SK-N-SH (cell line): Measurements from ENCODE around the gene PMIS2. TPM values are rescaled to one million over a fixed set of nuclear protein-coding genes. Genes with fewer than 3 reads are reported as not detected.

Experiments
- CTCF ChIA-PET: fragments of 300-600, 350-600 bp; formaldehyde crosslinking; extraction: SDS; loops from one replicate; lab custom pipeline; 2021; lab: Yijun Ruan, JAX
- POLR2A ChIA-PET: fragments of 350-600 bp; sonication (Branson Sonifier 250); formaldehyde crosslinking; extraction: SDS; loops from one replicate; lab custom pipeline; 2020; ENCODE audit warnings: antibody characterized with exemption, inconsistent platforms; lab: Yijun Ruan, JAX
- DNase-seq: peaks from one replicate; pipeline ENCODE4 v3.0.0; 2012
- H2AFZ ChIP-seq: fragments of 200-600 bp; sonication (generic); 2 replicates; pipeline ENCODE4 v1.8.1; 2016; ENCODE audit warnings: antibody characterized with exemption, mild to moderate bottlenecking, low read depth
- H3F3A ChIP-seq: fragments of 200-600 bp; sonication (generic); replicated peaks from 2 replicates; pipeline ENCODE3; 2016; ENCODE audit warnings: antibody characterized with exemption, mild to moderate bottlenecking; ENCODE audit not compliant: insufficient read depth
- H3K27ac ChIP-seq, 2 experiments: fragments of 200-500 bp in 1 of 2; fragments of 200-600 bp in 1 of 2; sonication (Bioruptor generic) in 1 of 2; sonication (generic), shearing (Covaris generic) in 1 of 2; 2 replicates each; pipeline versions ENCODE4 v1.5.1 to v1.6.1; 2014 to 2016; ENCODE audit warnings: low read depth in 2 of 2, inconsistent platforms in 1 of 2, low read length in 1 of 2, mild to moderate bottlenecking in 1 of 2, mixed read lengths in 1 of 2
- H3K27me3 ChIP-seq: fragments of 200-600 bp; sonication (generic), shearing (Covaris generic); 2 replicates; pipeline ENCODE4 v1.6.1; 2016; ENCODE audit warnings: mixed run types; ENCODE audit not compliant: insufficient read depth
- H3K36me3 ChIP-seq, 2 experiments: fragments of 200-500 bp in 1 of 2; fragments of 200-600 bp in 1 of 2; sonication (Bioruptor generic) in 1 of 2; sonication (generic) in 1 of 2; replicated peaks in 1 of 2; 2 replicates each; pipeline versions ENCODE3 to v1.5.1; 2014 to 2016; ENCODE audit warnings: low read length in 1 of 2, mild to moderate bottlenecking in 1 of 2; ENCODE audit not compliant: insufficient read depth in 2 of 2, control insufficient read depth in 1 of 2
- H3K4me1 ChIP-seq, 2 experiments: fragments of 200-500 bp in 1 of 2; fragments of 200-600 bp in 1 of 2; sonication (Bioruptor generic) in 1 of 2; sonication (generic), shearing (Covaris generic) in 1 of 2; 2 replicates each; pipeline versions ENCODE4 v1.5.1 to v1.6.1; 2014 to 2016; ENCODE audit warnings: low read depth in 1 of 2, low read length in 1 of 2, mixed run types in 1 of 2; ENCODE audit not compliant: insufficient read depth in 2 of 2, control insufficient read depth in 1 of 2
- H3K4me2 ChIP-seq: fragments of 200-600 bp; sonication (generic), shearing (Covaris generic); 2 replicates; pipeline ENCODE4 v1.6.1; 2017; ENCODE audit warnings: mixed run types
- H3K4me3 ChIP-seq, 2 experiments: fragments of 200-500 bp in 1 of 2; fragments of 200-600 bp in 1 of 2; sonication (Bioruptor generic) in 1 of 2; sonication (generic), shearing (Covaris generic) in 1 of 2; 2 replicates each; pipeline versions ENCODE4 v1.5.1 to v1.8.1; 2014 to 2016; ENCODE audit warnings: low read depth in 2 of 2, inconsistent platforms in 1 of 2, low read length in 1 of 2, mild to moderate bottlenecking in 1 of 2, mixed read lengths in 1 of 2, moderate library complexity in 1 of 2
- H3K79me2 ChIP-seq: fragments of 200-600 bp; sonication (generic); 2 replicates; pipeline ENCODE4 v1.8.1; 2017; ENCODE audit warnings: mild to moderate bottlenecking; ENCODE audit not compliant: insufficient read depth
- H3K9ac ChIP-seq: fragments of 200-600 bp; sonication (generic); 2 replicates; pipeline ENCODE4 v1.6.1; 2017; ENCODE audit warnings: mixed run types
- H3K9me2 ChIP-seq: fragments of 200-600 bp; sonication (generic); 2 replicates; pipeline ENCODE4 v1.6.1; 2017; ENCODE audit warnings: mixed run types
- H3K9me3 ChIP-seq: fragments of 200-600 bp; sonication (generic); 2 replicates; pipeline ENCODE4 v1.6.1; 2017; ENCODE audit warnings: mixed run types, mild to moderate bottlenecking, moderate library complexity
- H4K20me1 ChIP-seq: fragments of 200-600 bp; sonication (generic); 2 replicates; pipeline ENCODE4 v1.6.1; 2017; ENCODE audit warnings: mild to moderate bottlenecking, mixed run types; ENCODE audit not compliant: insufficient read depth
- CTCF ChIP-seq: fragments of 200-600 bp; sonication (generic); IDR thresholded peaks from 2 replicates; pipeline ENCODE4 v1.6.1; 2017; ENCODE audit warnings: antibody characterized with exemption, mild to moderate bottlenecking, moderate library complexity
- ELF1 ChIP-seq: IDR thresholded peaks from 2 replicates; pipeline ENCODE4 v1.4.0; 2012
- EP300 ChIP-seq, 2 experiments: IDR thresholded peaks; 2 replicates each; pipeline versions ENCODE4 v1.4.0 to v1.6.1; 2012; ENCODE audit warnings: borderline replicate concordance in 1 of 2, low read depth in 1 of 2, low read length in 1 of 2
- GABPA ChIP-seq: IDR thresholded peaks from 2 replicates; pipeline ENCODE4 v1.4.0; 2012; ENCODE audit warnings: low read depth, mild to moderate bottlenecking
- GATA2 ChIP-seq: sonication (generic); formaldehyde crosslinking; IDR thresholded peaks from 2 replicates; pipeline ENCODE4 v1.5.0; 2020; ENCODE audit warnings: mild to moderate bottlenecking, missing genetic modification reagents
- IRF3 ChIP-seq: fragments of 150-350 bp; IDR thresholded peaks from 2 replicates; pipeline ENCODE4 v1.6.1; 2016; ENCODE audit warnings: mild to moderate bottlenecking, low read depth, low read length
- JUND ChIP-seq: IDR thresholded peaks from 2 replicates; pipeline ENCODE4 v1.4.0; 2012
- MAX ChIP-seq: IDR thresholded peaks from 2 replicates; pipeline ENCODE4 v1.4.0; 2012; ENCODE audit warnings: low read depth
- MEF2A ChIP-seq: IDR thresholded peaks from 2 replicates; pipeline ENCODE4 v1.4.0; 2012; ENCODE audit warnings: low read depth, borderline replicate concordance
- NRF1 ChIP-seq: IDR thresholded peaks from 2 replicates; pipeline ENCODE4 v1.6.1; 2012; ENCODE audit warnings: low read depth, mild to moderate bottlenecking, low read length
- POLR2AphosphoS5 ChIP-seq: IDR thresholded peaks from 2 replicates; pipeline ENCODE4 v1.6.1; 2012; ENCODE audit warnings: low read depth, low read length
- RAD21 ChIP-seq: IDR thresholded peaks from 2 replicates; pipeline ENCODE4 v1.6.1; 2012; ENCODE audit warnings: mild to moderate bottlenecking, low read length
- REST ChIP-seq: IDR thresholded peaks from 2 replicates; pipeline ENCODE4 v1.6.1; 2012; ENCODE audit warnings: mild to moderate bottlenecking, low read depth, low read length, moderate library complexity
- SIN3A ChIP-seq: IDR thresholded peaks from 2 replicates; pipeline ENCODE4 v1.6.1; 2012; ENCODE audit warnings: low read depth, mild to moderate bottlenecking, low read length, moderate library complexity, borderline replicate concordance
- SMC3 ChIP-seq: IDR thresholded peaks from 2 replicates; pipeline ENCODE4 v1.6.1; 2012; ENCODE audit warnings: low read depth, low read length, improper control_type of control experiment
- TCF12 ChIP-seq: IDR thresholded peaks from 2 replicates; pipeline ENCODE4 v1.4.0; 2012
- TEAD4 ChIP-seq: IDR thresholded peaks from 2 replicates; pipeline ENCODE4 v1.4.0; 2012; ENCODE audit warnings: mild to moderate bottlenecking, borderline replicate concordance; ENCODE audit not compliant: insufficient read depth
- USF1 ChIP-seq: IDR thresholded peaks from 2 replicates; pipeline ENCODE4 v1.4.0; 2012; ENCODE audit warnings: low read depth, borderline replicate concordance
- USF2 ChIP-seq: fragments of 150-350 bp; IDR thresholded peaks from 2 replicates; pipeline ENCODE4 v1.6.1; 2017; ENCODE audit warnings: antibody characterized with exemption, low read length, low read depth, borderline replicate concordance
- WGBS: methylation state at CpG from one replicate; pipeline ENCODE4 v1.1.6; 2017; ENCODE audit warnings: low lambda C conversion rate; 5-methylcytosine and 5-hydroxymethylcytosine counted together
- polyA plus RNA-seq, 3 experiments: library from polyadenylated mRNA; depleted of rRNA; stranded (reverse); fragments of >200 nt; gene quantifications; 2 replicates each; pipeline ENCODE4 v1.2.3, GENCODE V29; 2012

The PMIS2 gene
- polyA plus RNA-seq, 1 of the 3 experiments (the other 2 are of a cell fraction) = not detected

- H3K27me3 ChIP-seq = no peaks in the 10 kb centered on the region
- no peak overlapping the region for H3K27ac ChIP-seq
- POLR2A ChIA-PET = no interaction called here
- peaks cover 0 to 7% of the 10 kb centered on the region in 2 experiments; a peak in 2 of 4 replicates for H3K4me1 ChIP-seq
- no peak overlapping the region for H3K9ac ChIP-seq
- H3K79me2 ChIP-seq = peaks cover 17% of the 10 kb centered on the region
- no peak overlapping the region for H2AFZ ChIP-seq
- H3K4me2 ChIP-seq = no peak overlapping the region
- H3K9me3 ChIP-seq = no peaks in the 10 kb centered on the region
- 97% methylated on average over 26 of the region's 29 CpGs for WGBS
- H3K4me3 ChIP-seq = no peak overlapping the region
- peaks cover 32 to 49% of the 10 kb centered on the region in 2 experiments for H3K36me3 ChIP-seq
- TF ChIP-seq MEF2A (no peak), NRF1 (no peak), SIN3A (no peak), RAD21 (no peak), ELF1 (no peak), POLR2AphosphoS5 (no peak), USF2 (no peak), SMC3 (no peak), JUND (no peak), TEAD4 (no peak), IRF3 (no peak), REST (no peak), EP300 (IDR thresholded peaks at IDR 0.05; ENCODE audit: borderline replicate concordance in 1 of 2, low read depth in 1 of 2, low read length in 1 of 2) (no peak), MAX (no peak), GABPA (no peak), USF1 (no peak), TCF12 (no peak), CTCF (no peak), GATA2 (CRISPR knock-in tag) (no peak)
- DNase-seq = no peak
- no peaks in the 10 kb centered on the region for H4K20me1 ChIP-seq
- CTCF ChIA-PET = no interaction called here
- no peaks in the 10 kb centered on the region for H3K9me2 ChIP-seq
- H3F3A ChIP-seq = no peaks in the 10 kb centered on the region
These were observed 47.9 kb downstream of the PMIS2 start for GRCh38 chr19:35633727-35634440.
